ENCODE measurements around the gene ADAMTS16.

- TF ChIP-seq POLR2A (IDR thresholded peaks at IDR 0.05): no peak
- no peak for TF ChIP-seq CTCF (IDR thresholded peaks at IDR 0.05)
Observed at GRCh38 chr5:5308319-5308718, 168.2 kb downstream of the ADAMTS16 start.
